ENCODE measurements around the gene TMEM101.

DNA sequence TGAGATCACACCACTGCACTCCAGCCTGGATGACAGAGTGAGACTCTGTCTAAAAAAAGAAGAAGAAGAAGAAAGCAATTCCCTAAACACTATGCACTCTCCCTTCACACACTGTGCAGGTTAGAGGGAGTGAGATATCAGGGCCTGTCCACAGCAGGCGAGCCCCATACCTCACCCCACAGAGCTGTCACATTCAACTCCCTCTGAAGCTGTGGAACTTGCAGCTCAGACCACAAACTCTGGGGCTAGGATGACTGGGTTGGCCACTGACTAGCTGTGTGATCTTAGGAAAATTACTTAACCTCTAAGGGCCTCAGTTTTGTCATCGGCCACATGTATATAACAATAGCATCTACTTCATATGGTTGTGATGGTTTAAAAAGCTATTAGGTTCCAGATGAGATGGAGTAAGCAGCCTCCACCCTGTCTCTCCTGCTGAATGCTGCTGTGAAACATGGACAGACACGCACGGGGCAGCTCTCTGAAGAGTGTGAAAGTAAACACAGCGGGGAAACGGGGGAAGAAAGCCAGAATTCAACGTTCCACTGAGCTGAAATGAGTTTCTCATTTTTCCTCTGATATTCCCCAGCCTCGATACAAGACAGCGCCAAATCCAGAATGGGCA is 47.4 kb downstream of the TMEM101 start:
- TF ChIP-seq, protein P1, sequence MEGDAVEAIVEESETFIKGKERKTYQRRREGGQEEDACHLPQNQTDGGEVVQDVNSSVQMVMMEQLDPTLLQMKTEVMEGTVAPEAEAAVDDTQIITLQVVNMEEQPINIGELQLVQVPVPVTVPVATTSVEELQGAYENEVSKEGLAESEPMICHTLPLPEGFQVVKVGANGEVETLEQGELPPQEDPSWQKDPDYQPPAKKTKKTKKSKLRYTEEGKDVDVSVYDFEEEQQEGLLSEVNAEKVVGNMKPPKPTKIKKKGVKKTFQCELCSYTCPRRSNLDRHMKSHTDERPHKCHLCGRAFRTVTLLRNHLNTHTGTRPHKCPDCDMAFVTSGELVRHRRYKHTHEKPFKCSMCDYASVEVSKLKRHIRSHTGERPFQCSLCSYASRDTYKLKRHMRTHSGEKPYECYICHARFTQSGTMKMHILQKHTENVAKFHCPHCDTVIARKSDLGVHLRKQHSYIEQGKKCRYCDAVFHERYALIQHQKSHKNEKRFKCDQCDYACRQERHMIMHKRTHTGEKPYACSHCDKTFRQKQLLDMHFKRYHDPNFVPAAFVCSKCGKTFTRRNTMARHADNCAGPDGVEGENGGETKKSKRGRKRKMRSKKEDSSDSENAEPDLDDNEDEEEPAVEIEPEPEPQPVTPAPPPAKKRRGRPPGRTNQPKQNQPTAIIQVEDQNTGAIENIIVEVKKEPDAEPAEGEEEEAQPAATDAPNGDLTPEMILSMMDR (optimal IDR thresholded peaks at IDR 0.05 in 1 of 3, IDR thresholded peaks at IDR 0.05 in 1 of 3, conservative IDR thresholded peaks at IDR 0.05 in 1 of 3; ENCODE audit: extremely low read depth in 1 of 3, insufficient read depth in 2 of 3, low read length in 3 of 3): no peak
- no peak for TF ChIP-seq EZH2 (IDR thresholded peaks at IDR 0.05; ENCODE audit: low read length)
